Right atrium auricular region (tissue), 2 donors: ENCODE data around the gene DUS2. TPM values are rescaled to one million over a fixed set of nuclear protein-coding genes. Genes with fewer than 3 reads are reported as not detected.
A peak's percentile ranks its signal among the peaks of the same experiment; 100 is the strongest.

Experiments used
- DNase-seq: peaks from one replicate; pipeline ENCODE4 v3.0.0-alpha.2; 2019; ENCODE audit warnings: low spot score
- H3K27ac ChIP-seq, 2 donors: fragments of 200-600 bp; sonication (generic); 1 replicate in 1 of 2; 2 replicates in 1 of 2; pipeline ENCODE4 v1.5.1; 2016 to 2019
- H3K27me3 ChIP-seq, 2 donors: fragments of 200-600 bp; sonication (generic); one replicate each; pipeline versions ENCODE4 v1.5.1 to v1.6.0; 2017 to 2019
- H3K36me3 ChIP-seq: fragments of 200-600 bp; sonication (generic); one replicate; pipeline ENCODE4 v1.5.1; 2016
- H3K4me1 ChIP-seq, 2 donors: fragments of 200-600 bp; sonication (generic); one replicate each; pipeline versions ENCODE4 v1.5.1 to v1.6.0; 2017 to 2019
- H3K4me3 ChIP-seq, 2 donors: fragments of 200-600 bp; sonication (generic); 1 replicate in 1 of 2; 2 replicates in 1 of 2; pipeline ENCODE4 v1.5.1; 2017 to 2019; ENCODE audit warnings: mild to moderate bottlenecking in 1 of 2, moderate library complexity in 1 of 2
- H3K9me3 ChIP-seq, 2 donors: fragments of 200-600 bp; sonication (generic); one replicate each; pipeline ENCODE4 v1.5.1; 2019
- total RNA-seq, 2 donors: library from RNA; depleted of rRNA; stranded (reverse); fragments of >200 nt; gene quantifications; one replicate each; pipeline ENCODE4 v1.1.0, GENCODE V29; 2016
- TF ChIP-seq, protein P1 (sequence below), 2 donors: fragments of 200-600 bp; sonication (generic); IDR thresholded peaks; one replicate each; pipeline ENCODE4 v1.5.1; 2019; ENCODE audit warnings: antibody characterized with exemption in 2 of 2

Gene DUS2
- total RNA-seq, 2 donors from 2014 or later, result 4.5 to 4.9 TPM

DNA sequence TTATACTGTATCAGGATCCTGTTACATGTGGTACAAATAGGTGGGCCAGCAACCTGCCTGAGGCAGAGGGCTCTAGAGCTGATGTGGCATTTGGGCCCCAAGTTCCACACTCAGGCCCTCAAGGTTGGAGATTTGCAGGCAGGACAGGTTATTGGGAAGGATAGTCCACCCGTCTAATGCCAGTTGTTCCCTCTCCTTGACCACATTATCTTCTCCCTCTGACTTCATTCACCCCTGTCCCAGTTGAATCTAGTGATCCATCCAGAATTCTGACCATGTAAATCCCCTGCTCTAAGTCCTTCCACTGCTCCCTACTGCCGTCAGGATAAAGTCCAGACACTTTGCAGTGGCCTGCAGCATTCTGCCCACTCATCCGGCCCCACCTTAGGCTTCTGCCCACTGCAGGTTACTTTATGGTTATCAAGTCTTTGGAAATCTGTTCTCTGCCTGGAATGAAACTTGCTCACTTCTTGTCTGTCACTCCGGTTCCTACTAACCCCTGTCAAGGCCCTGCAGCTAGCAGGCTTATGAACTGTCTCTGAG lies 60.2 kb downstream of the DUS2 start:
- TF ChIP-seq, protein P1, sequence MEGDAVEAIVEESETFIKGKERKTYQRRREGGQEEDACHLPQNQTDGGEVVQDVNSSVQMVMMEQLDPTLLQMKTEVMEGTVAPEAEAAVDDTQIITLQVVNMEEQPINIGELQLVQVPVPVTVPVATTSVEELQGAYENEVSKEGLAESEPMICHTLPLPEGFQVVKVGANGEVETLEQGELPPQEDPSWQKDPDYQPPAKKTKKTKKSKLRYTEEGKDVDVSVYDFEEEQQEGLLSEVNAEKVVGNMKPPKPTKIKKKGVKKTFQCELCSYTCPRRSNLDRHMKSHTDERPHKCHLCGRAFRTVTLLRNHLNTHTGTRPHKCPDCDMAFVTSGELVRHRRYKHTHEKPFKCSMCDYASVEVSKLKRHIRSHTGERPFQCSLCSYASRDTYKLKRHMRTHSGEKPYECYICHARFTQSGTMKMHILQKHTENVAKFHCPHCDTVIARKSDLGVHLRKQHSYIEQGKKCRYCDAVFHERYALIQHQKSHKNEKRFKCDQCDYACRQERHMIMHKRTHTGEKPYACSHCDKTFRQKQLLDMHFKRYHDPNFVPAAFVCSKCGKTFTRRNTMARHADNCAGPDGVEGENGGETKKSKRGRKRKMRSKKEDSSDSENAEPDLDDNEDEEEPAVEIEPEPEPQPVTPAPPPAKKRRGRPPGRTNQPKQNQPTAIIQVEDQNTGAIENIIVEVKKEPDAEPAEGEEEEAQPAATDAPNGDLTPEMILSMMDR (IDR thresholded peaks at IDR 0.05), result no peak
- H3K27ac ChIP-seq, result peak overlapping the region; percentile 98 to 99
- H3K27me3 ChIP-seq, result no peaks in the 10 kb centered on the region
- no peak overlapping the region for H3K4me3 ChIP-seq
- H3K4me1 ChIP-seq, result peaks cover 0 to 60% of the 10 kb centered on the region in 2 donors
- H3K9me3 ChIP-seq, result no peaks in the 10 kb centered on the region
- no peaks in the 10 kb centered on the region for H3K36me3 ChIP-seq
- DNase-seq, result no peak

GRCh38 chr16:68083861-68084503 lies 60.9 kb downstream of the DUS2 start:
- TF ChIP-seq, protein P1 (IDR thresholded peaks at IDR 0.05), result no peak
- Histone ChIP-seq H3K27me3 (no peaks in the 10 kb centered on the region), H3K27ac (peak overlapping the region; percentile 98 to 99), H3K4me1 (peaks cover 0 to 66% of the 10 kb centered on the region in 2 donors), H3K4me3 (peak overlapping the region; percentile 58 to 93), H3K36me3 (no peaks in the 10 kb centered on the region), H3K9me3 (no peaks in the 10 kb centered on the region)
- no peak for DNase-seq

- peaks cover 0 to 61% of the 10 kb centered on the region in 2 donors for H3K4me1 ChIP-seq
- peak overlapping the region; percentile 98 to 99 for H3K27ac ChIP-seq
- no peaks in the 10 kb centered on the region for H3K27me3 ChIP-seq
- H3K9me3 ChIP-seq, result no peaks in the 10 kb centered on the region
- peak; percentile 94 for DNase-seq
- no peaks in the 10 kb centered on the region for H3K36me3 ChIP-seq
- TF ChIP-seq, protein P1 (IDR thresholded peaks at IDR 0.05), result peak in 1 of 2 donors; percentile 37
- H3K4me3 ChIP-seq, result peak overlapping the region; percentile 58 to 93
Measured at GRCh38 chr16:68084504-68085258, 61.6 kb downstream of the DUS2 start.

DNA sequence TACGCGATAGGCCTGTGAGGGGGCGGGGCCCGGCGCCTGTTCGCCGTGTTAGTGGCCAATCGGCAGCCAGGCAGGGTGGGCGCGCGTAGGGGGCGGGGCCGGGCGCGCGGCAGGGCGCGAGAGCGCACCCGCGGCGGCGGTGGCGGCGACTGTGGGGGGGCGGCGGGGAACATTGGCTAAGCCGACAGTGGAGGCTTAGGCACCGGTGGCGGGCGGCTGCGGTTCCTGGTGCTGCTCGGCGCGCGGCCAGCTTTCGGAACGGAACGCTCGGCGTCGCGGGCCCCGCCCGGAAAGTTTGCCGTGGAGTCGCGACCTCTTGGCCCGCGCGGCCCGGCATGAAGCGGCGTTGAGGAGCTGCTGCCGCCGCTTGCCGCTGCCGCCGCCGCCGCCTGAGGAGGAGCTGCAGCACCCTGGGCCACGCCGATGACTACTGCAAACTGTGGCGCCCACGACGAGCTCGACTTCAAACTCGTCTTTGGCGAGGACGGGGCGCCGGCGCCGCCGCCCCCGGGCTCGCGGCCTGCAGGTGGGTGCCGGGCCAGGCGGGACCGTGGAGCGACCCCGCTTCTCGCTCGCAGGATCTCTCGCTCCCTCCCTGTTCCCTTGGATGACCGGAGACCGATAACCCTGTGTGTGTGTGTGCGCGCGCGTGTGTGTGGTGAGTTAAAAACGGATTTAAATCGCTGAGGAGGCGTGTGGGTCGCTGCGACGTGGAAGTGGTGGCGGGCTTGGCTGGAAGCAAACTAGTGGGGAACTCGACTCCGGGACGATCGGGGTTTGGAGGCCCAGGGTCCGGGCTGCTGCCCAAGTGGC lies 62.4 kb downstream of the DUS2 start, which contains the start of gene NFATC3:
Gene NFATC3 (plus strand): TSS at position 112 of the 813 bp plus-strand sequence. CDS start 312 bp downstream, at position 424.
- H3K27me3 ChIP-seq, result no peaks in the 10 kb centered on the region
- peak within 1 kb of the TSS; percentile 67 to 93 for H3K4me3 ChIP-seq
- peak within 1 kb of the TSS; percentile 98 to 99 for H3K27ac ChIP-seq
- DNase-seq, result peak; percentile 99
- peaks cover 0 to 54% of the 10 kb centered on the region in 2 donors for H3K4me1 ChIP-seq
- H3K9me3 ChIP-seq, result no peaks in the 10 kb centered on the region
- H3K36me3 ChIP-seq, result no peaks in the 10 kb centered on the region
- TF ChIP-seq, protein P1 (IDR thresholded peaks at IDR 0.05), result no peak

DNA sequence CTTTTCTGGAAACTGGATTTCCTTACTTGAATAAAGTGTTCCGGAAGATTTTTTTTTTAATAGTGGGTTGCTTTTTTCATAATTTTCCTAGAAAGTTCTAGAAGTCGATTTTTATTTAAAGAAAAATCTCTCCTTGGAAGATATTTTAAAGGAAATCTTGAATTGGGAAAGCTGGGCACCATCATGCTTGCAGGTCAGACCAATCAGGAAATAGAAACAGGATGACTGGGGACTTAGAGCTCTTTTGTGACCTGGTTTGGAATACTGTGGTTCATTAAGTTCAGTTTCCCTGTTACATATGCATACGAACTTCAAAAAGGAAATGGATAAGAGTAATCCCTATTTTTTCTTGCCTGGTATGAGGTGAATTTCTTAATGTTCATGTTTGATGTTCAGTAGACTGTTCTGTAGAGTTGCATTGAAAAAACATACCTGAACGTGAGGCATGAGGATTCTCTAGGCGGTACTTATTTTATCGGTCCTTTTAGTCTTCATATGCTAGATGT lies 63.3 kb downstream of the DUS2 start:
- Histone ChIP-seq H3K27me3 (no peaks in the 10 kb centered on the region), H3K36me3 (no peaks in the 10 kb centered on the region), H3K4me1 (peaks cover 0 to 55% of the 10 kb centered on the region in 2 donors), H3K4me3 (peak overlapping the region; percentile 67 to 93), H3K27ac (peak overlapping the region; percentile 98 to 99), H3K9me3 (no peaks in the 10 kb centered on the region)
- TF ChIP-seq, protein P1 (IDR thresholded peaks at IDR 0.05), result no peak
- no peak for DNase-seq
